ENCODE data around the gene CXCL11. TPM values are rescaled to one million over a fixed set of nuclear protein-coding genes. Genes with fewer than 3 reads are reported as not detected.

Gene CXCL11
- total RNA-seq, 1 experiment from 2014 or later = not detected

GRCh38 chr4:76072760-76073159, 36.9 kb upstream of the CXCL11 start:
- Histone ChIP-seq H2BK5ac (ENCODE audit: insufficient read length, low read length) (no peak overlapping the region), H3K23me2 (ENCODE audit: insufficient read length, low read depth, low read length, poor library complexity, severe bottlenecking) (no peaks in the 10 kb centered on the region), H3K9ac (ENCODE audit: extremely low read depth, insufficient read length, low read length) (peak overlapping the region; percentile 17), H2AK5ac (ENCODE audit: insufficient read length, low read length) (no peak overlapping the region), H3K79me1 (ENCODE audit: insufficient read depth, low read depth, low read length, poor library complexity, severe bottlenecking) (no peaks in the 10 kb centered on the region), H3K56ac (ENCODE audit: insufficient read length, low read depth, low read length) (no peak overlapping the region), H2BK12ac (ENCODE audit: insufficient read length, low read depth, low read length) (no peak overlapping the region), H3K4me1 (ENCODE audit: insufficient read depth, low read length) (peaks cover 5% of the 10 kb centered on the region; the same call in 1 of the 2 replicates), H4K91ac (ENCODE audit: insufficient read length, low read depth, low read length) (no peak overlapping the region), H3K4ac (ENCODE audit: low read depth, low read length) (no peak overlapping the region; the same call in 1 of the 2 replicates), H3K79me2 (ENCODE audit: insufficient read depth, low read length) (no peaks in the 10 kb centered on the region), H2BK15ac (ENCODE audit: low read depth, low read length) (no peak overlapping the region), H3T11ph (ENCODE audit: low read length) (no peak overlapping the region), H4K5ac (ENCODE audit: insufficient read length, low read depth, low read length) (peak overlapping the region; percentile 58), H2BK20ac (ENCODE audit: low read depth, low read length, poor library complexity, severe bottlenecking) (no peak overlapping the region), H2BK120ac (ENCODE audit: low read depth, low read length, poor library complexity, severe bottlenecking) (no peak overlapping the region), H3K4me2 (ENCODE audit: insufficient read depth, insufficient read length, low read length) (no peak overlapping the region), H4K20me1 (ENCODE audit: control insufficient read depth, insufficient read depth, insufficient read length) (no peaks in the 10 kb centered on the region), H3K18ac (ENCODE audit: insufficient read length, low read depth, low read length) (peak overlapping the region; percentile 83), H3K9me3 (ENCODE audit: control insufficient read depth, low read depth, low read length) (no peaks in the 10 kb centered on the region), H2AFZ (ENCODE audit: low read length) (no peak overlapping the region), H3K14ac (ENCODE audit: insufficient read depth, low read length) (peak overlapping the region; percentile 66; the same call in 1 of the 2 replicates), H3K27ac (ENCODE audit: insufficient read length, low read depth, low read length) (peak overlapping the region; percentile 89), H4K8ac (replicated peaks; ENCODE audit: insufficient read length, low read depth, low read length) (no peak overlapping the region), H3K23ac (ENCODE audit: insufficient read length, low read depth, low read length) (no peak overlapping the region), H3K27me3 (ENCODE audit: insufficient read depth, low read length) (no peaks in the 10 kb centered on the region)
- peaks cover 0 to 8% of the 10 kb centered on the region in 2 experiments; a peak in 3 of 4 replicates for H3K4me1 Mint-ChIP-seq
- no peaks in the 10 kb centered on the region for H3K27me3 Mint-ChIP-seq (ENCODE audit: low read depth)
- no peak for TF ChIP-seq CTCF (conservative IDR thresholded peaks at IDR 0.05)
- WGBS (ENCODE audit: extremely low coverage, insufficient read length, low lambda C conversion rate) = no CpG with 5 or more reads among the region's 4 CpGs
- no peaks in the 10 kb centered on the region for H3K36me3 Mint-ChIP-seq (ENCODE audit: insufficient read depth in 1 of 3, low read depth in 3 of 3)
- H3K27ac Mint-ChIP-seq = no peak overlapping the region
- no peaks in the 10 kb centered on the region for H3K9me3 Mint-ChIP-seq
- DNase-seq = no peak
- H3K4me3 Mint-ChIP-seq = no peak overlapping the region
